Naive thymus-derived CD8-positive, alpha-beta T cell (primary cell): Measurements from ENCODE around the gene ORC1. TPM values are rescaled to one million over a fixed set of nuclear protein-coding genes. Genes with fewer than 3 reads are reported as not detected.
"Not testable (repeated sequence)": the region's sequence is repeated elsewhere in the genome, so short reads cannot be mapped to it uniquely, and the experiment has no call there.

ENCODE experiments used
- ATAC-seq, 2 donors: fragments of 150-1000 bp; cut with Tn5 transposase in 1 of 2; sonication (Bioruptor Pico), chemical (Tn5 transposase) in 1 of 2; 1 replicate in 1 of 2; 2 replicates in 1 of 2; pipeline ENCODE4 v1.10.0; 2021; ENCODE audit warnings: mild to moderate bottlenecking in 2 of 2, moderate library complexity in 2 of 2
- POLR2A ChIA-PET: fragments of 350-600 bp; sonication (Branson Sonifier 250); formaldehyde crosslinking; loops from one replicate; lab custom pipeline; 2021; ENCODE audit warnings: antibody characterized with exemption; lab: Charles Lee
- DNase-seq, 10 donors: peaks; one replicate each; pipeline versions ENCODE4 v3.0.0 to v3.0.0-alpha.2; 2020 to 2022
- H3K27ac Mint-ChIP-seq, 10 donors: one replicate each; pipeline ENCODE4 v1.8.0; 2020 to 2022; ENCODE audit warnings: mild to moderate bottlenecking in 10 of 10, mixed read lengths in 10 of 10, moderate library complexity in 4 of 10, inconsistent platforms in 1 of 10
- H3K27me3 Mint-ChIP-seq, 5 donors: one replicate each; pipeline ENCODE4 v1.8.0; 2021 to 2022; ENCODE audit warnings: mixed read lengths in 5 of 5
- H3K36me3 Mint-ChIP-seq, 3 donors: one replicate each; pipeline ENCODE4 v1.8.0; 2020 to 2022; ENCODE audit warnings: mixed read lengths in 3 of 3, mild to moderate bottlenecking in 2 of 3, inconsistent platforms in 1 of 3
- H3K4me1 Mint-ChIP-seq, 4 donors: one replicate each; pipeline ENCODE4 v1.8.0; 2021 to 2022; ENCODE audit warnings: mixed read lengths in 4 of 4
- H3K4me3 Mint-ChIP-seq, 10 donors: one replicate each; pipeline ENCODE4 v1.8.0; 2020 to 2022; ENCODE audit warnings: mild to moderate bottlenecking in 10 of 10, mixed read lengths in 10 of 10, moderate library complexity in 6 of 10, inconsistent platforms in 1 of 10
- H3K9me3 Mint-ChIP-seq, 9 donors: one replicate each; pipeline ENCODE4 v1.8.0; 2020 to 2022; ENCODE audit warnings: mixed read lengths in 9 of 9, mild to moderate bottlenecking in 3 of 9, inconsistent platforms in 1 of 9, moderate library complexity in 1 of 9
- polyA plus RNA-seq, 3 donors: library from polyadenylated mRNA; unstranded; fragments of 300-500 nt; fragmentation: Illumina TruSeq; gene quantifications; one replicate each; pipeline ENCODE4 v1.2.3, GENCODE V29; 2021
- total RNA-seq, 8 experiments: library from RNA in 2 of 8; stranded (reverse) in 2 of 8; gene quantifications; one replicate each; pipeline ENCODE4 v1.2.3 and lab custom pipeline; 2021 to 2026

The ORC1 gene
- total and polyA plus RNA-seq, 5 experiments from 2014 or later, result 0.18 to 1.2 (median 1.0) TPM; not detected in 2

GRCh38 chr1:52369851-52370250, 34.4 kb downstream of the ORC1 start:
- not testable (repeated sequence) for H3K36me3 Mint-ChIP-seq, H3K27ac Mint-ChIP-seq, H3K9me3 Mint-ChIP-seq, H3K4me3 Mint-ChIP-seq, ATAC-seq, DNase-seq, H3K27me3 Mint-ChIP-seq
- peaks cover 10 to 31% (median 26%) of the 10 kb centered on the region in 4 donors for H3K4me1 Mint-ChIP-seq
- POLR2A ChIA-PET, result interaction anchor here (1.4 to 5.0 kb wide), 2 partner anchors 35 to 183 kb away, joined by 4 to 51 read pairs; partner anchors contain the start of genes ORC1, PRPF38A and TUT4

DNA sequence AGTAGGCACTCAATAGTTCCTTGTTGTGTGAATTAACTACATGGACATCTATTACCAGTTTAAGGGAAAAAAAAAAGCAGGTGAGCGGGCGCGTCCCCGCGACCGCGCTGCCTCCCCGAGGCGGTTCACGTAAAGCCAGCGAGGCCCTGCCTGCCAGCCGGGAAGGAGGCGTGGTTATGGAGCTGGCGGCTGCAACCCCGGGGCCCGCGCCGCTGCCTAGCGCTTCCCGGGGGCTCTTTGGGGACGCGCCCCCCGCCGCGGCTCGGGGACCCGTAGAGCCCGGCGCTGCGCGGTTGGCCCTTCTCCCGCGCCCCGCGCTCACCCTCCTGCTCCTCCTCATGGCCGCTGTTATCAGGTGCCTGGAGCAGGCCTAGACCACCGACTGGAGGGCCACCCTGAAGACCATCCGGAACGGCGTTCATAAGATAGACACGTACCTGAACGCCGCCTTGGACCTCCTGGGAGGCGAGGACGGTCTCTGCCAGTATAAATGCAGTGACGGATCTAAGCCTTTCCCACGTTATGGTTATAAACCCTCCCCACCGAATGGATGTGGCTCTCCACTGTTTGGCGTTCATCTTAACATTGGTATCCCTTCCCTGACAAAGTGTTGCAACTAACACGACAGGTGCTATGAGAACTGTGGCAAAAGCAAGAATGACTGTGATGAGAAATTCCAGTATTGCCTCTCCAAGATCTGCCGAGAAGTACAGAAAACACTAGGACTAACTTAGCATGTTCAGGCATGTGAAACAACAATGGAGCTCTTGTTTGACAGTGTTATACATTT, 35.6 kb downstream of the ORC1 start:
- DNase-seq (peak; percentile 25 to 72 (median 58)), ATAC-seq (peak in 1 of 2 donors; percentile 29)
- Mint-ChIP-seq H3K4me1 (peaks cover 15 to 43% (median 38%) of the 10 kb centered on the region in 4 donors), H3K27ac (peak overlapping the region in 9 of 10 donors; percentile 1 to 90 (median 79)), H3K4me3 (peak overlapping the region; percentile 68 to 83 (median 76)), H3K27me3 (no peaks in the 10 kb centered on the region), H3K9me3 (no peaks in the 10 kb centered on the region), H3K36me3 (peaks cover 0 to 8% (median 0%) of the 10 kb centered on the region in 3 donors)
- POLR2A ChIA-PET, result interaction anchor here (0.7 to 5.0 kb wide), 6 partner anchors 11 to 920 kb away, joined by 3 to 51 read pairs (median 4); partner anchors contain the start of genes ORC1, PRPF38A and TUT4

DNA sequence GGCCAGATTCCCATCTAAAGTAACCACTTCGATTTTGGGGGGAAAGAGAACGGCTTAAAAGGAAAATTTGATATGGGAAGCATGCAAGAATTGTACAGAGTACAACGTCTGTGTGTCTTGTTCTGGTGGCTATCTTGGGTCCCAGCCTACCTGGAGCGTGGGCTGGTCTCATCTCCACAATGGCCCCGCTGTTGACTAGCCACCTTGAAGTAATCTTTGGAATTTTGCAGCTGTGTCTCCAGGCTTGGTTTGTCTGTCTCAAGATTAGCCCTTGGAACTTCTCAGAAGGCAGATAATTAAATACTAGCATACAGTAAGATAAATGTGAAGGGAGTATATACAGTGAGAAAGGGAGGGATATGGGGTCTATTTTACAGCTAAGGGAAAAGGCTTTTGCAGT, 37.0 kb downstream of the ORC1 start:
- DNase-seq (no peak), ATAC-seq (no peak)
- Mint-ChIP-seq H3K36me3 (peaks cover 0 to 17% (median 4%) of the 10 kb centered on the region in 3 donors), H3K4me3 (peak overlapping the region in 9 of 10 donors; percentile 45 to 92 (median 61)), H3K9me3 (no peaks in the 10 kb centered on the region), H3K27ac (peak overlapping the region in 3 of 10 donors; percentile 7 to 50 (median 11)), H3K4me1 (peaks cover 15 to 52% (median 45%) of the 10 kb centered on the region in 4 donors), H3K27me3 (no peaks in the 10 kb centered on the region)
- POLR2A ChIA-PET, result interaction anchor here (1.2 to 5.0 kb wide), 4 partner anchors 37 to 554 kb away, joined by 3 to 51 read pairs (median 4); partner anchors contain the start of genes ECHDC2, ORC1 and PRPF38A

GRCh38 chr1:52366517-52366827, 37.8 kb downstream of the ORC1 start:
- Mint-ChIP-seq H3K4me1 (peaks cover 18 to 59% (median 50%) of the 10 kb centered on the region in 4 donors), H3K4me3 (peak overlapping the region; percentile 82 to 97 (median 91)), H3K27ac (peak overlapping the region; percentile 86 to 97 (median 92)), H3K36me3 (peaks cover 0 to 25% (median 4%) of the 10 kb centered on the region in 3 donors), H3K9me3 (no peaks in the 10 kb centered on the region), H3K27me3 (no peaks in the 10 kb centered on the region)
- ATAC-seq (peak in 1 of 2 donors; percentile 1), DNase-seq (no peak)
- POLR2A ChIA-PET, result interaction anchor here (0.6 to 5.0 kb wide), 11 partner anchors 18 to 555 kb away, joined by 3 to 51 read pairs (median 4); partner anchors contain the start of genes BTF3L4, ECHDC2, GPX7 and ORC1

DNA sequence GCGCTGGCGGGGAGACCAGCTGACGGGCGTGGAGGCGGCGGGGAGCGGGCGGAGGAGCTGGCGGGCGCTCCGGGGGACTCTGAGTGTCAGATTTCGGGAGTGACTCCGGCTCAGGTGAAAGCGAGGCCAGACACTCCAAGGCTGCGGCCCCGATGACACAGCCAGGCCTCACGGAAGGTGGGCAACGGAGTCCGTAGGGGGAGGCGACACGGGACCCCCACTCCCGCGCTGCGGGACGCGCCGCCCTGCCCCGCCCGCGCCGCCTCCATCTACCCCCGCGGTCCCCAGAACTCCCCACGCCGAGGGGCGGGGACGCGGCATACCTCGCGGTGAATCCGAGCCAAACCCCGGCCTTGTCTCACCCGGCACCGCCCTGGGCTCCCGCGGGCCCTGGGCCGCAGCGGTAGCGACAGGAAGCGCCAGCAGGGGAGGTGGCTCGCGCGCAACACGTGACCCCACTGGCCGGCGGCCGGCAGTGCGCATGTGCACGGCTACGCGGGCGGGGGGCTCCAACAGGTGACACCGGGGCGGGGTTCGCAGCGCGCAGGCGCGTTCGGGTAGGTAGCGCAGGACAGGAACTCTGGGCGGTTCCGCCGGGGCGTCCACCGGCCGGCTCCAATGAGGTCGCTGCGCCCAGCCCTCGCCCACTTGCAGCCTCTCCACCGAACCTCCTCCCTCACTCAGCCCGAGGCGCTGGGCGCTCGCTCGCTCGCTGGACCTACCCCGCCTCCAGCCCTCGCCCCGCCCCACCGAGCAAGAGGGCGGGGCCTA, 38.3 kb downstream of the ORC1 start, which contains the start of gene CC2D1B:
Gene CC2D1B, minus strand, starts transcription at position 460 of the 771 bp plus-strand sequence. CDS start 1,585 bp downstream, outside the sequence.
- peak within 1 kb of the TSS; percentile 90 to 97 (median 95) for H3K4me3 Mint-ChIP-seq
- peaks cover 0 to 30% (median 4%) of the 10 kb centered on the region in 3 donors for H3K36me3 Mint-ChIP-seq
- H3K4me1 Mint-ChIP-seq, result peaks cover 18 to 61% (median 51%) of the 10 kb centered on the region in 4 donors
- no peaks in the 10 kb centered on the region for H3K9me3 Mint-ChIP-seq
- ATAC-seq (peak; percentile 87 to 90), DNase-seq (peak; percentile 98 to 100 (median 99))
- H3K27ac Mint-ChIP-seq, result peak within 1 kb of the TSS; percentile 92 to 97 (median 96)
- POLR2A ChIA-PET, result interaction anchor here (0.5 to 5.0 kb wide), 17 partner anchors 13 to 556 kb away, joined by 3 to 51 read pairs (median 3); partner anchors contain the start of genes BTF3L4, ECHDC2, GPX7 and ORC1
- no peaks in the 10 kb centered on the region for H3K27me3 Mint-ChIP-seq

- ATAC-seq (no peak), DNase-seq (no peak)
- H3K36me3 Mint-ChIP-seq, result peaks cover 0 to 37% (median 4%) of the 10 kb centered on the region in 3 donors
- H3K27me3 Mint-ChIP-seq, result no peaks in the 10 kb centered on the region
- H3K9me3 Mint-ChIP-seq, result no peaks in the 10 kb centered on the region
- POLR2A ChIA-PET, result interaction anchor here (0.6 to 5.0 kb wide), 12 partner anchors 12 to 361 kb away, joined by 3 to 51 read pairs (median 4); partner anchors contain the start of genes BTF3L4, ORC1, PRPF38A and TUT4
- peaks cover 18 to 61% (median 51%) of the 10 kb centered on the region in 4 donors for H3K4me1 Mint-ChIP-seq
- peak overlapping the region; percentile 90 to 97 (median 95) for H3K4me3 Mint-ChIP-seq
- peak overlapping the region; percentile 92 to 97 (median 96) for H3K27ac Mint-ChIP-seq
These were observed 39.0 kb downstream of the ORC1 start for GRCh38 chr1:52365071-52365745.

- Mint-ChIP-seq H3K36me3 (peaks cover 0 to 45% (median 7%) of the 10 kb centered on the region in 3 donors), H3K9me3 (no peaks in the 10 kb centered on the region), H3K27ac (peak overlapping the region; percentile 56 to 96 (median 80)), H3K27me3 (no peaks in the 10 kb centered on the region), H3K4me1 (peaks cover 18 to 61% (median 51%) of the 10 kb centered on the region in 4 donors), H3K4me3 (peak overlapping the region; percentile 76 to 97 (median 94))
- no peak for ATAC-seq
- no peak for DNase-seq
- POLR2A ChIA-PET, result interaction anchor here (0.7 to 2.5 kb wide), 4 partner anchors 32 to 308 kb away, joined by 3 to 8 read pairs (median 6); partner anchors contain the start of genes BTF3L4 and TUT4
These were observed 39.9 kb downstream of the ORC1 start for GRCh38 chr1:52364235-52364839.

- Mint-ChIP-seq H3K4me3 (no peak overlapping the region), H3K9me3 (no peaks in the 10 kb centered on the region), H3K27me3 (no peaks in the 10 kb centered on the region), H3K27ac (peak overlapping the region in 2 of 10 donors; percentile 25 to 64), H3K36me3 (peaks cover 0 to 83% (median 12%) of the 10 kb centered on the region in 3 donors), H3K4me1 (peaks cover 11 to 42% (median 33%) of the 10 kb centered on the region in 4 donors)
- POLR2A ChIA-PET, result no interaction called here
- DNase-seq, result no peak
- ATAC-seq, result no peak
These were observed 43.6 kb downstream of the ORC1 start for GRCh38 chr1:52360595-52360968.

- POLR2A ChIA-PET, result interaction anchor here (0.6 kb wide), 1 partner anchor 8 kb away, joined by 7 read pairs; no protein-coding TSS in a partner anchor
- Mint-ChIP-seq H3K36me3 (peaks cover 0 to 89% (median 12%) of the 10 kb centered on the region in 3 donors), H3K27ac (peak overlapping the region in 5 of 10 donors; percentile 25 to 64 (median 54)), H3K27me3 (no peaks in the 10 kb centered on the region), H3K4me1 (peaks cover 12 to 36% (median 28%) of the 10 kb centered on the region in 4 donors), H3K9me3 (no peaks in the 10 kb centered on the region), H3K4me3 (no peak overlapping the region)
- DNase-seq (no peak), ATAC-seq (no peak)
These were observed 44.3 kb downstream of the ORC1 start for GRCh38 chr1:52359676-52360594.

DNA sequence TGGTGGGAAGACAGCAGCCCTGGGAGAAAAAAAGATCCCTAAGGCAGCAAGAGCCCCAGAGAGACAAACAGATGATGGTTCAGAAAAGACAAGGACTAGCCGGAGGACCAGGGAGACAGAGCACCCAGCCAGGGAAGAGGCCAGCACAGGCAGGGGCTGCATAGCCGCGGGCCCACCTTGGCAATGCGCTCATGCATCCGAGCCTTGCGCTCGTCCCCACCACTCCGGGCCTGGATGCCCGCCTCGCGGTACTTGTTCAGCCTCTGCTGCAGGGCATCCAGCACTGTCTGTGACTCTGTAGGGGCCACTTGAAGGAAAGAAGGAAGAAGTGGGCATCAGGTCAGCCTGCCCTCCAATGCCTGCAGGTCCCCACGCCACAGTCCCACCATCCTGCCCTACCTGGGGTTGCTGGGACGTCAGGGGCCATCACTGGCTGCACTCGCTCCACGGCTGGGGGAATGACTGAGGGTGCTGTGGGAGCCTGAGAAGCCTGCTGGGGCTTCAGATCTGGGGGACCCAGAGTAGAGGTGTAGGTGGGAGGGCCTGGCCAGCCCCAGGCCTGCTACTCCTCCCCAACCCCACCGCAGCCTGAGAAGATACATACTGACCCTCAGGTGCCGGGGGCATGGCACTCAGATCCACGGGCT, 45.2 kb downstream of the ORC1 start:
- Mint-ChIP-seq H3K36me3 (peaks cover 0 to 94% (median 12%) of the 10 kb centered on the region in 3 donors), H3K27me3 (no peaks in the 10 kb centered on the region), H3K27ac (peak overlapping the region in 3 of 10 donors; percentile 46 to 77 (median 61)), H3K4me1 (peaks cover 7 to 27% (median 18%) of the 10 kb centered on the region in 4 donors), H3K4me3 (no peak overlapping the region), H3K9me3 (no peaks in the 10 kb centered on the region)
- DNase-seq (no peak), ATAC-seq (no peak)
- POLR2A ChIA-PET, result no interaction called here
